Measurements from ENCODE around the gene FAM209B.
"Not testable (repeated sequence)": the region's sequence is repeated elsewhere in the genome, so short reads cannot be mapped to it uniquely, and the experiment has no call there.

Gene FAM209B

DNA sequence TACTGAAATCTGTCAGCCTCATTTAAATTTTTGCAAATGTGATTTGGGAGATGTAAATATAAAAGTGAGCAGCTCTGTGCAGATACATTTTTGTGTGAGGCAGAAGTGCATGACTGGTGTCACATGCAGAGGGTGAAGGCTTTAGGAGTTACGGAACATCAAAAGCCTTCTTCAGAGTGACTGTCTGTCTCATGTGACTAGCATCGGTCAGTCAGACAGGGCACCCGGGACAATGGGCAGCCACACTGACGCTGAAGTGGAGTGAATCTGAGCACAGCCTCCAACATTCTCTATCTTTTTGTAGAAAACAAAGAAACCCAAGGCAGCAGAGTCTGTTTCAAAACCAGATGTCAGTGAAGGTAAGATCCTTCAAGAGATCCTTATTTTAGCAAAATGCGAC lies 16.4 kb upstream of the FAM209B start:
- Histone ChIP-seq H3K36me3 (peaks cover 98% of the 10 kb centered on the region), H3K9me3 (peaks cover 41% of the 10 kb centered on the region), H3K27me3 (no peaks in the 10 kb centered on the region), H3K9ac (no peak overlapping the region), H4K20me1 (peaks cover 6% of the 10 kb centered on the region; the same call in 1 of the 2 replicates), H3K27ac (no peak overlapping the region), H3K4me3 (no peak overlapping the region), H3K4me2 (no peak overlapping the region), H3K4me1 (no peaks in the 10 kb centered on the region)
- TF ChIP-seq Cebpa-rat (IDR thresholded peaks at IDR 0.05) = no peak

DNA sequence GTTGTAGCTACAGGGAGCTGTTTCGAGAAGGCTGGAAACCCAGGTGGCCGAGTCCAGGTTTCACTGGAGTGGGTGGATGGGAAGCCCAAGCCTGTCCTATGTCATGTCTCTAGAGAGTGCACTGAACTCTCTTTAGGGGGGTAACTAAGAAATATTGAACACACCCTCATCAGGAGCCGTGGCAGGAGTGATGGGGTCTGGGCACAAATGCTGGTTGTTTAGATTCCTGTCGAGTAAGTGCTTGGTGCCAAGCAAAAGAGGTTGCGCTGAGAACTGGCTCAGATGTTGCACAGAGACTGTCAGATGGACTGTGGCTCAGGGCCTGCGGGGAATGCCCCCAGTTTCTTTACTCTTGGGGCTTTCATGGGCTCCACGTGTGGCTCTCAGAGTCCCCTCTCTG lies 15.8 kb upstream of the FAM209B start:
- peaks cover 47% of the 10 kb centered on the region for H3K9me3 ChIP-seq
- TF ChIP-seq Cebpa-rat (IDR thresholded peaks at IDR 0.05) = no peak
- no peaks in the 10 kb centered on the region for H3K4me1 ChIP-seq
- H3K4me3 ChIP-seq = no peak overlapping the region
- peaks cover 6% of the 10 kb centered on the region; the same call in 1 of the 2 replicates for H4K20me1 ChIP-seq
- no peak overlapping the region for H3K27ac ChIP-seq
- H3K4me2 ChIP-seq = no peak overlapping the region
- H3K27me3 ChIP-seq = no peaks in the 10 kb centered on the region
- peaks cover 98% of the 10 kb centered on the region for H3K36me3 ChIP-seq
- H3K9ac ChIP-seq = no peak overlapping the region

DNA sequence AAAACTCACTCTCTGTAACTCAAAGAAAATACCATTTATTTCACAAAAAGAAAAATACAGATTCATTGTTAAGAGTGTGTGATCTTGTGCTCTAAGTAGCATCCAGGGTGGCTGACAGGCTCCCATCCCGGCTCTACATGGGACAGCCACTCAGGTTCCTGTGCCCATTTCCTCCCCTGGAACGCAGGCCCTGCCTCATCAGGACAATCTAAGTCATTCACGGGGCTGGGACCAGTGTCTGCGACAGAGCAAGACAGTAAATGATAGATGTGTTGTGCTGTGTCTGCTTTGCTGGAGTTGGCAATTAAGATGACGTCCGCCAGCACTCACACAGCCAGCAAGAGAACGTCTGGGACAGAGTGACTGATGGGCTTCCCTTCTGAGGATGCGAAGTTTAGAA lies 15.4 kb upstream of the FAM209B start:
- Histone ChIP-seq H3K27me3 (no peaks in the 10 kb centered on the region), H3K4me2 (no peak overlapping the region), H3K36me3 (peaks cover 95% of the 10 kb centered on the region), H3K4me3 (no peak overlapping the region), H3K9me3 (peaks cover 50% of the 10 kb centered on the region), H4K20me1 (peaks cover 6% of the 10 kb centered on the region; the same call in 1 of the 2 replicates), H3K9ac (no peak overlapping the region), H3K4me1 (no peaks in the 10 kb centered on the region), H3K27ac (no peak overlapping the region)
- no peak for TF ChIP-seq Cebpa-rat (IDR thresholded peaks at IDR 0.05)

DNA sequence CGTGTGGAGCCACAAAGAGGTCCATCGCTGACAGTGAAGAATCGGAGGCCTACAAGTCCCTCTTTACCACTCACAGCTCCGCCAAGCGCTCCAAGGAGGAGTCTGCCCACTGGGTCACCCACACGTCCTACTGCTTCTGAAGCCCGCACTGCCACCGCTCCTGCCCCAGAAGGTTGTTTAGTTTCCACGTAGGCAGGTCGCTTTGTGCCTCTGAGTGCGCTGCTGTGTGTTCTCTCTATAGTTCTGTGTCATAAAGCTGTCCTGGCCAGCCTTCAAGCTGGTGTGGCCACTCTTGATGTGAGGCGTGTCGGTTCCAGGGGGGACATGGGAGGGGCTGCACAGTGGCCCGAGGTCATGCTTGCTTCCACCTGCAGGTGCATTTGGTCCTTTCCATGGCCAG lies 14.9 kb upstream of the FAM209B start:
- H3K4me2 ChIP-seq = no peak overlapping the region
- H3K9me3 ChIP-seq = peaks cover 50% of the 10 kb centered on the region
- no peak overlapping the region for H3K9ac ChIP-seq
- H4K20me1 ChIP-seq = peaks cover 6% of the 10 kb centered on the region; the same call in 1 of the 2 replicates
- no peak for TF ChIP-seq Cebpa-rat (IDR thresholded peaks at IDR 0.05)
- H3K36me3 ChIP-seq = peaks cover 90% of the 10 kb centered on the region
- H3K27me3 ChIP-seq = no peaks in the 10 kb centered on the region
- no peak overlapping the region for H3K4me3 ChIP-seq
- no peak overlapping the region for H3K27ac ChIP-seq
- H3K4me1 ChIP-seq = no peaks in the 10 kb centered on the region

DNA sequence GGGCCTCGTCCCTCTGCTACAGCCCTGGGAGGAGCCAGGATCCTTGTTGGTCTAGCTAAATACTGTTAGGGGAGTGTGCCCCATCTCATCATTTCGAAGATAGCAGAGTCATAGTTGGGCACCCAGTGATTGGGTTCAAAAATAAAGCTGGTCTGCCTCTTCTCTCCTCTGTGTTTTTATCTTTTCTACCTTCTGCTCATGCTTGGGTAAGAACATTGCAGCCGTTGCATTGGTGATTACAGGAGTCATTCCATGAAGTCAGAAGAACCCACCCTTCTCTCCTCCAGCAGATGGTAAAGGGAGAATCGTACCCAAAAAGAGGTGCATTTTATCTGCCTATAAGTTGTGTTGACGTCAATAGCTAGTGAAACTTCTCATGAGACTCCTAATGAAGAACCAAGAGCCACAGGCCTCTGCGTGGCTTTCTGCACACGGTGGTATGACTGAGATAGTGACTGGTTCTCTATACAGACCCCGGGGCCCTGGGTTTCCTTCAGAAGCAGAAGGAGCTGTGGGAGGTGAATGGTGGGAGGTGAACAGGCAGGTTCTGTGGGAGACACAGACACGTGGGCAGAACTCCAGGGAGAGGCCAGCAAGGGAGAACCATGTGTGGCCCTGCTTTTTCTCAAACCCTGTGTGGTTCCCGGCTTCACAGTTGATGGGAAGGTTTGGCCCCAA lies 14.2 kb upstream of the FAM209B start:
- Histone ChIP-seq H3K4me1 (no peaks in the 10 kb centered on the region), H4K20me1 (peaks cover 2% of the 10 kb centered on the region; the same call in 1 of the 2 replicates), H3K4me2 (no peak overlapping the region), H3K27me3 (no peaks in the 10 kb centered on the region), H3K9ac (no peak overlapping the region), H3K9me3 (peaks cover 50% of the 10 kb centered on the region), H3K4me3 (no peak overlapping the region), H3K36me3 (peaks cover 83% of the 10 kb centered on the region), H3K27ac (no peak overlapping the region)
- TF ChIP-seq Cebpa-rat (IDR thresholded peaks at IDR 0.05) = no peak

DNA sequence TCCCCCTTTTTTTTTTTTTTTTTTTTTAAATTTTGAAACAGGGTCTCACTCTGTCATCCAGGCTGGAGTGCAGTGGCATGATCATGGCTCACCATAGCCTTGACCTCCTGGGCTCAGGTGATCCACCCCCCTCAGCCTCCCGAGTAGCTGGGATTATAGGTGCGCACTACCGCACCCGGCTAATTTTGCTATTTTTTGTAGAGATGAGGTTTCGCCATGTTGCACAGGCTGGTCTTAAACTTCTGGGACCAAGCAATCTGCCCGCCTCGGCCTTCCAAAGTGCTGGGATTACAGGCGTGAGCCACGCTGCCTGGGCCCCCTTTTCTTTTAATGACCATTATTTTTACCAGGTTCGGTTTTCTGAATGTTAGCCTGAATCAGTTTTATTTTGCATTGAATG lies 13.5 kb upstream of the FAM209B start:
- TF ChIP-seq Cebpa-rat (IDR thresholded peaks at IDR 0.05) = no peak
- H3K9ac ChIP-seq = no peak overlapping the region
- H3K4me1 ChIP-seq = no peaks in the 10 kb centered on the region
- H3K27me3 ChIP-seq = no peaks in the 10 kb centered on the region
- no peak overlapping the region for H3K27ac ChIP-seq
- peaks cover 50% of the 10 kb centered on the region for H3K9me3 ChIP-seq
- no peak overlapping the region for H3K4me2 ChIP-seq
- H4K20me1 ChIP-seq = no peaks in the 10 kb centered on the region; the same call in 1 of the 2 replicates
- H3K36me3 ChIP-seq = peaks cover 77% of the 10 kb centered on the region
- 0 out of 2 replicates have a peak overlapping the region, but pooled peaks have one; percentile 16 for H3K4me3 ChIP-seq

DNA sequence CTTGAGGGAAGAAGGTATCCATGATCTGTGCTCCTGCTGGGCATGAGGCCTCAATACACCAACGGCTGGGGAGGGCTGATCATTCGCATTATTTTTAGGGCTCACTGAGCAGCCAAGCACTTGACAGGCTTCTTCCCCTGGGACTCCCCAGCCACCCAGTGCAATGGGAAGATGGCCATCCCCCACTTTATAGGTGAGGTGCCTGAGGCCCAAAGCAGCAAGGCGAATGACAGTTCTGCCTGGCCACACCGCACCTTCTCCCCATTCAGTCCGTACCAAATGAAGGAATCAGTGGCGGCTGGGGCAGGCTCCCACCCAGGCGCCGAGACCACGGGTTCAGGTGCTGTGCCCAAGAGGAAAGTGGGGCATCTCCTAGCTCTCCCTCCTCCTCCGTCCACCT lies 12.9 kb upstream of the FAM209B start:
- TF ChIP-seq Cebpa-rat (IDR thresholded peaks at IDR 0.05) = no peak
- Histone ChIP-seq H3K27ac (no peak overlapping the region), H3K4me3 (peak overlapping the region; percentile 16; the same call in 1 of the 2 replicates), H3K4me1 (no peaks in the 10 kb centered on the region), H4K20me1 (no peaks in the 10 kb centered on the region; the same call in 1 of the 2 replicates), H3K4me2 (no peak overlapping the region), H3K27me3 (no peaks in the 10 kb centered on the region), H3K36me3 (peaks cover 71% of the 10 kb centered on the region), H3K9me3 (peaks cover 50% of the 10 kb centered on the region), H3K9ac (no peak overlapping the region)

DNA sequence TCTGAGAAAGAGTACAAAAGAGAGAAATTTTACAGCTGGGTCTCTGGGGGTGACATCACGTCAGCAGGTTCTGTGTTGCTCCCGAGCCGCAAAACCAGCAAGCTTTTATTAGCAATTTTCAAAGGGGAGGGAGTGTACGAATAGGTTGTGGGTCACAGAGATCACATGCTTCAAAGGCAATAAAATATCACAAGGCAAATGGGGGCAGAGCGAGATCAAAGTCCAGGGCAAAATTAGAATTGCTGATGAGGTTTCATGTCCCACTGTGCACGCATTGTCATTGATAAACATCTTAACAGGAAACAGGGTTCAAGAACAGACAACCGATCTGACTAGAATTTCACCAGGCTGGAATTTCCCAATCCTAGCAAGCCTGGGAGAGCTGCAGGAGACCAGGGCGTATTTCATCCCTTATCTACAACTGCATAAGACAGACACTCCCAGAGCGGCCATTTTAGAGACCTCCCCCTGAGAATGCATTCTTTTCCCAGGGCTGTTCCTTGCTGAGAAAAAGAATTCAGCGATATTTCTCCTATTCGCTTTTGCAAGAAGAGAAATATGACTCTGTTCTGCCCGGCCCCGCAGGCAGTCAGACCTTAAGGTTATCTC lies 12.2 kb upstream of the FAM209B start:
- not testable (repeated sequence) for H3K27ac ChIP-seq, H3K27me3 ChIP-seq, H4K20me1 ChIP-seq, H3K4me2 ChIP-seq, H3K9ac ChIP-seq, H3K4me1 ChIP-seq
- H3K9me3 ChIP-seq = peaks cover 50% of the 10 kb centered on the region
- peak overlapping the region; percentile 16; the same call in 1 of the 2 replicates for H3K4me3 ChIP-seq
- H3K36me3 ChIP-seq = peaks cover 64% of the 10 kb centered on the region

DNA sequence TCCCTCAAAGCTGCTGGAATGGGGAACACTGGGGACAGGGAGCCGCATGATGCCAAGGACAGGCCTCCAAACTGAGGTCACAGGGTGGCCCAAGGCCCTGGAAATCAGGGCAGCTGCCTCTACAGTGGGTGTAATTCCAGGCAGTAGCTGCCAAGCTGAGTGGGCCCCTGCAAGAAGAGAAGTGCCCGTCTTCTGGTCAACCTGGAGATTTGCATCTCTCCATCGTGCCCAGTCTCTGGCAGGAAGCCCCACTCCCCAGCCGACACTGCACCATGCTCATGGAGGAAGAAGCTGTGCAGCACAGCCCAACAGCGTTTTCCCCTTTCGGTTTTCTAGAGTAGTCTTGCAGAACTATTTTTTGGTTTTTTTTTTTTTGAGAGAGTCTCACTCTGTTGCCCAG lies 10.7 kb upstream of the FAM209B start:
- Histone ChIP-seq H3K36me3 (peaks cover 51% of the 10 kb centered on the region), H4K20me1 (no peaks in the 10 kb centered on the region), H3K9me3 (peaks cover 50% of the 10 kb centered on the region), H3K4me3 (no peak overlapping the region), H3K27me3 (no peaks in the 10 kb centered on the region), H3K27ac (no peak overlapping the region), H3K9ac (no peak overlapping the region), H3K4me1 (no peaks in the 10 kb centered on the region), H3K4me2 (no peak overlapping the region)
- TF ChIP-seq Cebpa-rat (IDR thresholded peaks at IDR 0.05) = no peak

DNA sequence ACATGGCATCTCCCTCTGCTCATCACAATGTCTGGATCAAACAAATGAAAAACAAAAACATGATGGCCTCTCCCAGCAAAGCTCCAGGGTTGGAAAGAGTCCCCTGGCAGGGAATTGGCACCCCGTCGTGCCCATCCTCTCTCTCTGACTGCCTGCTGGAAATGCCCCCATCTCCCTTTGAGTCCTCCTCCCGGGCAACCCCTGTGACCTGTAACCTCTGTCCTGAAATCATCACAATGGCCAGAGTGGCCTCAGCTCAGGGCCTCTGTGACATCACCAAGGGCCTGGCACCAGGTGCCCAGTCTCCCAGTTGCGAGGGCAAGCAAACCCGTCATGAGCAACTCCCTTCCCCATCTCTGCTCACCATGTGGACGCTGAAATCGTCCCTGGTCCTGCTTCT lies 8.6 kb upstream of the FAM209B start, which contains the start of gene FAM209A:
Gene FAM209A (plus strand): TSS at position 301 of the 400 bp plus-strand sequence. CDS start 65 bp downstream, at position 366.
- not testable (repeated sequence) for H3K4me1 ChIP-seq, H4K20me1 ChIP-seq, H3K9ac ChIP-seq, H3K27ac ChIP-seq, H3K4me2 ChIP-seq, H3K4me3 ChIP-seq, H3K27me3 ChIP-seq
- peaks cover 29% of the 10 kb centered on the region for H3K36me3 ChIP-seq
- peaks cover 30% of the 10 kb centered on the region for H3K9me3 ChIP-seq

Data from BLaER1 (cell line).